Retinal pigment epithelial cell (primary cell): Measurements from ENCODE around the gene GTPBP3.
"Not testable (repeated sequence)": the region's sequence is repeated elsewhere in the genome, so short reads cannot be mapped to it uniquely, and the experiment has no call there.

ENCODE experiments used
- DNase-seq: peaks from one replicate; pipeline ENCODE4 v3.0.0-alpha.2; 2010; ENCODE audit warnings: low read depth
- H3K4me3 ChIP-seq: 2 replicates; pipeline ENCODE4 v1.5.1; 2011; ENCODE audit warnings: mild to moderate bottlenecking, low read length, control low read depth, moderate library complexity
- CTCF ChIP-seq: conservative IDR thresholded peaks from 2 replicates; pipeline ENCODE4 v1.5.1; 2011; ENCODE audit warnings: low read depth, low read length, control low read depth, inconsistent platforms

Gene GTPBP3

GRCh38 chr19:17352608-17353280 lies 15.4 kb downstream of the GTPBP3 start:
- H3K4me3 ChIP-seq, result no peak overlapping the region
- no peak for TF ChIP-seq CTCF
- no peak for DNase-seq

- TF ChIP-seq CTCF, result no peak
- no peak for DNase-seq
- no peak overlapping the region for H3K4me3 ChIP-seq
Observed at GRCh38 chr19:17353386-17353785, 16.0 kb downstream of the GTPBP3 start.

GRCh38 chr19:17357078-17357666 lies 19.8 kb downstream of the GTPBP3 start:
- TF ChIP-seq CTCF, result no peak
- H3K4me3 ChIP-seq, result no peak overlapping the region
- DNase-seq, result no peak

- no peak for DNase-seq
- TF ChIP-seq CTCF, result no peak
- no peak overlapping the region for H3K4me3 ChIP-seq
Observed at GRCh38 chr19:17357724-17358123, 20.4 kb downstream of the GTPBP3 start.

- TF ChIP-seq CTCF, result no peak
- DNase-seq, result no peak
- no peak overlapping the region for H3K4me3 ChIP-seq
Observed at GRCh38 chr19:17358395-17358794, 21.0 kb downstream of the GTPBP3 start.

GRCh38 chr19:17359905-17360800 lies 22.8 kb downstream of the GTPBP3 start:
- no peak overlapping the region for H3K4me3 ChIP-seq
- no peak for TF ChIP-seq CTCF
- DNase-seq, result no peak

- H3K4me3 ChIP-seq, DNase-seq: not testable (repeated sequence)
Observed at GRCh38 chr19:17363852-17364605, 26.7 kb downstream of the GTPBP3 start.
